Natural killer cell (primary cell): ENCODE results near the gene AIFM1. TPM values are rescaled to one million over a fixed set of nuclear protein-coding genes. Genes with fewer than 3 reads are reported as not detected.

ENCODE experiments used
- ATAC-seq, 3 donors: fragments of 150-1000 bp in 2 of 3; fragments of 200-7000 bp in 1 of 3; cut with Tn5 transposase; 1 replicate in 1 of 3; 2 replicates in 2 of 3; pipeline ENCODE4 v1.10.0; 2021; ENCODE audit warnings: mild to moderate bottlenecking in 2 of 3, moderate library complexity in 2 of 3
- DNase-seq, 2 donors: peaks; one replicate each; pipeline versions ENCODE4 v3.0.0 to v3.0.0-alpha.2; 2013 to 2021; ENCODE audit warnings: mixed read lengths in 1 of 2
- H3K27ac ChIP-seq: one replicate; pipeline ENCODE4 v1.5.1; 2013; ENCODE audit warnings: mild to moderate bottlenecking, low read length
- H3K27me3 ChIP-seq: one replicate; pipeline ENCODE4 v1.6.1; 2013; ENCODE audit warnings: low read length; ENCODE audit not compliant: control insufficient read depth, insufficient read depth
- H3K36me3 ChIP-seq: one replicate; pipeline ENCODE4 v1.6.1; 2013; ENCODE audit warnings: low read length; ENCODE audit not compliant: control insufficient read depth, insufficient read depth
- H3K4me1 ChIP-seq: one replicate; pipeline ENCODE4 v1.6.1; 2013; ENCODE audit warnings: low read length; ENCODE audit not compliant: control insufficient read depth, insufficient read depth
- H3K4me3 ChIP-seq: one replicate; pipeline ENCODE4 v1.5.1; 2013; ENCODE audit warnings: low read length
- H3K9me3 ChIP-seq: one replicate; pipeline ENCODE4 v1.6.1; 2013; ENCODE audit warnings: low read length; ENCODE audit not compliant: control insufficient read depth, insufficient read depth
- H3K27ac Mint-ChIP-seq, 2 donors: one replicate each; pipeline ENCODE4 v1.8.0; 2022; ENCODE audit warnings: mild to moderate bottlenecking in 2 of 2, mixed read lengths in 2 of 2, moderate library complexity in 1 of 2
- H3K27me3 Mint-ChIP-seq, 2 donors: one replicate each; pipeline ENCODE4 v1.8.0; 2022; ENCODE audit warnings: low read depth in 2 of 2, mixed read lengths in 2 of 2
- H3K36me3 Mint-ChIP-seq: one replicate; pipeline ENCODE4 v1.8.0; 2022; ENCODE audit warnings: mixed read lengths
- H3K4me1 Mint-ChIP-seq, 2 donors: one replicate each; pipeline ENCODE4 v1.8.0; 2022; ENCODE audit warnings: mixed read lengths in 2 of 2
- H3K4me3 Mint-ChIP-seq: one replicate; pipeline ENCODE4 v1.8.0; 2022; ENCODE audit warnings: mild to moderate bottlenecking, moderate library complexity, mixed read lengths
- H3K9me3 Mint-ChIP-seq, 2 donors: one replicate each; pipeline ENCODE4 v1.8.0; 2022; ENCODE audit warnings: mixed read lengths in 2 of 2
- WGBS: methylation state at CpG from one replicate; pipeline ENCODE4 v1.1.7; 2013; ENCODE audit warnings: missing lambda C conversion rate; ENCODE audit not compliant: insufficient coverage; 5-methylcytosine and 5-hydroxymethylcytosine counted together
- intact Hi-C: fragments of 100-400 bp; cut with micrococcal nuclease; formaldehyde crosslinking; loops from one replicate; pipeline ENCODE4 v1.14.2; 2022
- total RNA-seq, 4 donors: library from RNA; stranded (reverse); fragments of 120-200 nt in 1 of 4; gene quantifications; one replicate each; pipeline versions ENCODE4 v1.2.3 to v1.2.4, GENCODE V29; 2013 to 2022
- TF ChIP-seq, protein P1 (sequence below): fragments of 200-600 bp; IDR thresholded peaks from one replicate; pipeline ENCODE4 v1.8.0; 2022; ENCODE audit warnings: antibody characterized with exemption

The AIFM1 gene
- total RNA-seq, 3 donors from 2014 or later (not counting 1 experiment from before 2014, with no cell fraction given) = 16.2 to 21.1 (median 17.0) TPM

DNA sequence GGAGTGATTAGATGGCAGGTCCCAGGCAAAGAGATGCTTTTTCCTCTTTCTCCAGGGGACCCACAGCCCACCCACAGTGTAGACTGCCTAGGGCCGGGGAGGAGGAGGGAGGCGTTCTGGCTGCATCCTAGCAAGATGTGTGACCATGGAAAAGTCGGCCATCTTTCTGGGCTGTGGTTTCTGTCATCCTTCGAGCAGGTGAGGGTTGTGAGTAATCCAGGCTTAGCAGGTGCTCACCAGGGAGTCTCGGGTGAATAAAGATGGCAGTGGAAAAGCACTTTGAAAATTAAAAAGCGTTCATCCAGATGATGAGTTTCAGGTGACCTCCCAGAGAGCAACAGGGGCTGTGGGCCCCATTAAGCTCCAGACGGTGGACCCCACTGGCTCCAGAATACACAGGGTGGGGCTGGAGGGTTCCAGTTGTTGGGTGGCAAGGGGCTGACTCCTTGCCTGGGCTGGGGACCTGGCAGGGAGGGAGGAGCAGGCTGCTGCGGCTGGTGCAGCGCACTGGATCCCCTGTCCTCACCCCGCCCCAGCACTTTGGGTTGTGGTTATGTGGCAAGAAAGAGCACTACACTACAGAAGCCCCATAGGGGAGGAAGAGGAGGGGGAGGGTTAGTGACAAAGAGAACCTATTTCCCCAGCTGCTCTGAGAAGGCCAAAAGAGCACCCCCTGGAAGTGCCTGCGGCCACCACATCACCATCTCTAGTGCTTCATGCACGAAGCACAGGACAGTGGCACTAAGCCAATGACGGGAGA, 79.0 kb downstream of the AIFM1 start:
- Histone ChIP-seq H3K9me3 (no peaks in the 10 kb centered on the region), H3K27me3 (no peaks in the 10 kb centered on the region), H3K27ac (peak overlapping the region; percentile 89), H3K4me1 (peaks cover 98% of the 10 kb centered on the region), H3K36me3 (no peaks in the 10 kb centered on the region), H3K4me3 (peak overlapping the region; percentile 46)
- H3K9me3 Mint-ChIP-seq = no peaks in the 10 kb centered on the region
- no peaks in the 10 kb centered on the region for H3K27me3 Mint-ChIP-seq
- intact Hi-C loops = loop anchor here (5.0 kb wide), 1 partner anchor 304 kb away; no protein-coding TSS in a partner anchor
- TF ChIP-seq, protein P1, sequence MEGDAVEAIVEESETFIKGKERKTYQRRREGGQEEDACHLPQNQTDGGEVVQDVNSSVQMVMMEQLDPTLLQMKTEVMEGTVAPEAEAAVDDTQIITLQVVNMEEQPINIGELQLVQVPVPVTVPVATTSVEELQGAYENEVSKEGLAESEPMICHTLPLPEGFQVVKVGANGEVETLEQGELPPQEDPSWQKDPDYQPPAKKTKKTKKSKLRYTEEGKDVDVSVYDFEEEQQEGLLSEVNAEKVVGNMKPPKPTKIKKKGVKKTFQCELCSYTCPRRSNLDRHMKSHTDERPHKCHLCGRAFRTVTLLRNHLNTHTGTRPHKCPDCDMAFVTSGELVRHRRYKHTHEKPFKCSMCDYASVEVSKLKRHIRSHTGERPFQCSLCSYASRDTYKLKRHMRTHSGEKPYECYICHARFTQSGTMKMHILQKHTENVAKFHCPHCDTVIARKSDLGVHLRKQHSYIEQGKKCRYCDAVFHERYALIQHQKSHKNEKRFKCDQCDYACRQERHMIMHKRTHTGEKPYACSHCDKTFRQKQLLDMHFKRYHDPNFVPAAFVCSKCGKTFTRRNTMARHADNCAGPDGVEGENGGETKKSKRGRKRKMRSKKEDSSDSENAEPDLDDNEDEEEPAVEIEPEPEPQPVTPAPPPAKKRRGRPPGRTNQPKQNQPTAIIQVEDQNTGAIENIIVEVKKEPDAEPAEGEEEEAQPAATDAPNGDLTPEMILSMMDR = no peak
- peak overlapping the region; percentile 84 to 88 for H3K27ac Mint-ChIP-seq
- H3K4me1 Mint-ChIP-seq = peaks cover 60 to 71% of the 10 kb centered on the region in 2 donors
- ATAC-seq (peak; percentile 46 to 71 (median 67)), DNase-seq (peak; percentile 56 to 82)
- WGBS = 2% methylated on average over 8 of the region's 13 CpGs
- peak overlapping the region; percentile 88 for H3K4me3 Mint-ChIP-seq
- no peaks in the 10 kb centered on the region for H3K36me3 Mint-ChIP-seq

DNA sequence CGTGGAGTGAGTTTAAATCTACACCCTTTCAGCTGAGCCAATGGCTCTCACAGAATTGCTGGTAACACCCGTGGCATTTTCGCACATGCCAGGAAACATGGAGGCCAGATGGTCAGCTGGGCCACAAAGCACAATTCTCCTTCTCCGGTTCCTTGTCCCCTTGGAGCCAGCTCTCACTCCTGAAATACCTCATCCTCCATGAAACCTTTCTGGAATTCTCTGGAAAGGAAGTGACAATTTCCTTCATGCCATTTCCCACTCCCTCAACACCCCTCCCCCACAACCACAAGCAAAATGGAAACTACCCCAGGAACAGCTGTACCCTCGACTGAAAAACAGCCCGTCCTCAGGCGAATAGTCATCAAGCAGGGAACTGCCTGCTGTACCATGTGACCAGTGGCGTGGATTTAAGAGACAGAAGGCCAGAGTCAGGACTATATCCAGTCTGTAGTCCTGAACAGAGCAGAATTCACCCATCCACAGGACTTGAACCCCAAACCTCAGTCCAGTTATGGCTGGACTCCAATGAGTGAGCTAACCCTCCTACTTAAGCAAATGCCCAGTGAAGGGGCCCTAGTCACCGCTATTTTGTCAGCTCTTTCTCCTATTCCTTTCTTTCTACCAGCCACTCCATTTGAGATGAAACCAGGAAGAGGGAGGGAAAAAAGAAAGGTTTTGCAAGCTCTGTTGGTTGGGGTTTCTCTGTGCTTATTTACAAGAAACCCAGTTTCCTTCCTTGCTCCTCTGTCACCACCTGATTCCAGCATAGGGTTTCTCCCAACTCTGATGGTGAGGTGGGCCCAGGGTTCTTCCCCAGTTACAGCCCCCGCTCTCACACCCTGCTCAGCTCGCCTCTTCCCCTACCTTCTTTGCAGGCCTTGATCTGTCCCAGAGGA, 79.8 kb downstream of the AIFM1 start:
- Mint-ChIP-seq H3K4me1 (peaks cover 66 to 77% of the 10 kb centered on the region in 2 donors), H3K27ac (peak overlapping the region; percentile 84 to 88), H3K4me3 (peak overlapping the region; percentile 88), H3K27me3 (no peaks in the 10 kb centered on the region), H3K9me3 (no peaks in the 10 kb centered on the region), H3K36me3 (no peaks in the 10 kb centered on the region)
- Histone ChIP-seq H3K9me3 (no peaks in the 10 kb centered on the region), H3K36me3 (peaks cover 5% of the 10 kb centered on the region), H3K27ac (peak overlapping the region; percentile 89), H3K27me3 (no peaks in the 10 kb centered on the region), H3K4me3 (peak overlapping the region; percentile 46), H3K4me1 (peaks cover 99% of the 10 kb centered on the region)
- WGBS = 10% methylated on average over 8 of the region's 11 CpGs
- DNase-seq = peak in 1 of 2 donors; percentile 36
- TF ChIP-seq, protein P1 = no peak
- no peak for ATAC-seq
- intact Hi-C loops = loop anchor here (2.0 to 5.0 kb wide), 2 partner anchors 21 to 303 kb away; no protein-coding TSS in a partner anchor

DNA sequence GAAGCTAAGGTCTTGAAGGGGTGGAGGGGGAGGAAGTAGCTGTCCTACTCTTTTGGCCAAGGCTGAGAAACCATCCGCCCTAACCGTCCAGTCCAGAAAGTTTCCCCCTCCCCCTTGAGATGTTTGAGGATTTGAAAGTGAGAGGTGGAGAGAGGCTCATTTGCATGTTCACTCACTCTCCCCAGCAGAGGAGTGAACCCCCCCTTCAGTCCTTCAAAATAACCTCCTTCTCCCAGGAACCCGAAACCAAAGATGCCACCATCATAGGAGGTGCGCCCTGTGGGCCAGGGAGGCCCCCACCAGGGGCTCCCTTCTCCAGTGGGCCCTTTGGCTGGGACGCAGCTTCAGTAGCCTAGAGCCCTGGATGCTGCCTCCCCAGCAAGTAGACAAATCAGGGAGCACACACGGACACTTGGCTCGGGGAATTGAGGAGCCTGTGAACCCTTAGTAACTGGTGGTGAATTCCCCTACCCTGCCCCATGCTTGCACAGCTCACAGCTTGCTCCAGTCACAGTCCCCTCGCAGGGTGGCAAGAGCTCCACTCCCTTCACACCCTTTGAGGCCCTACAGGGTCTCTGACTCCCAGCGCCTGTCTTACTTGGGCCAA, 80.9 kb downstream of the AIFM1 start:
- peak in 2 of 3 donors; percentile 16 to 22 for ATAC-seq
- Histone ChIP-seq H3K27ac (peak overlapping the region; percentile 89), H3K4me1 (peaks cover 99% of the 10 kb centered on the region), H3K4me3 (peak overlapping the region; percentile 46), H3K27me3 (no peaks in the 10 kb centered on the region), H3K9me3 (no peaks in the 10 kb centered on the region), H3K36me3 (peaks cover 11% of the 10 kb centered on the region)
- 4% methylated on average over 7 of the region's 9 CpGs for WGBS
- no peaks in the 10 kb centered on the region for H3K9me3 Mint-ChIP-seq
- intact Hi-C loops = loop anchor here (2.0 to 5.0 kb wide), 3 partner anchors 22 to 302 kb away; partner anchors contain the start of gene RAB33A
- H3K36me3 Mint-ChIP-seq = no peaks in the 10 kb centered on the region
- H3K4me1 Mint-ChIP-seq = peaks cover 65 to 75% of the 10 kb centered on the region in 2 donors
- peak overlapping the region; percentile 84 to 88 for H3K27ac Mint-ChIP-seq
- peak overlapping the region; percentile 88 for H3K4me3 Mint-ChIP-seq
- H3K27me3 Mint-ChIP-seq = no peaks in the 10 kb centered on the region
- TF ChIP-seq, protein P1 = no peak
- DNase-seq = peak in 1 of 2 donors; percentile 49
